HEK293 (cell line): Measurements from ENCODE around the gene CHI3L1.

Experiments
- CTCF ChIA-PET: fragments of 350-600 bp; formaldehyde crosslinking; extraction: SDS; loops from one replicate; lab custom pipeline; 2021; ENCODE audit warnings: antibody characterized with exemption; lab: Yijun Ruan, JAX
- POLR2A ChIA-PET: fragments of 300-600 bp; formaldehyde crosslinking; extraction: SDS; loops from one replicate; lab custom pipeline; 2020; ENCODE audit warnings: antibody characterized with exemption, inconsistent platforms; lab: Yijun Ruan, JAX
- H3K27ac ChIP-seq: fragments of 200-500 bp; sonication (Bioruptor generic); 2 replicates; pipeline ENCODE4 v1.5.1; 2014; ENCODE audit warnings: low read depth, low read length, control low read depth, inconsistent platforms; ENCODE audit errors: extremely low read depth
- H3K36me3 ChIP-seq, 2 experiments: fragments of 200-500 bp in 1 of 2; sonication (Bioruptor generic) in 1 of 2; 1 replicate in 1 of 2; 2 replicates in 1 of 2; pipeline ENCODE4 v1.5.1; 2014 to 2017; ENCODE audit warnings: inconsistent platforms in 2 of 2, low read length in 2 of 2; ENCODE audit not compliant: control insufficient read depth in 2 of 2, insufficient read depth in 1 of 2
- H3K4me1 ChIP-seq: fragments of 200-500 bp; sonication (Bioruptor generic); 2 replicates; pipeline ENCODE4 v1.5.1; 2014; ENCODE audit warnings: mild to moderate bottlenecking, low read length, inconsistent platforms; ENCODE audit not compliant: control insufficient read depth, insufficient read depth
- H3K4me3 ChIP-seq: 2 replicates; pipeline ENCODE4 v1.5.1; 2011; ENCODE audit warnings: low read depth, mild to moderate bottlenecking, control low read depth, low read length, moderate library complexity
- H3K9me3 ChIP-seq: fragments of 200-500 bp; sonication (Bioruptor generic); 2 replicates; pipeline ENCODE4 v1.5.1; 2014; ENCODE audit warnings: low read depth, low read length, inconsistent platforms; ENCODE audit not compliant: control insufficient read depth, insufficient read depth
- ATF2 ChIP-seq: fragments of 450-650 bp; formaldehyde crosslinking; IDR thresholded peaks from 2 replicates; pipeline ENCODE4 v1.5.1; 2016; ENCODE audit warnings: missing biosample characterization, missing genetic modification characterization, low read depth
- GFI1B ChIP-seq: fragments of 450-650 bp; formaldehyde crosslinking; IDR thresholded peaks from 2 replicates; pipeline ENCODE4 v1.5.1; 2016; ENCODE audit warnings: missing biosample characterization, missing genetic modification characterization
- HOXD13 ChIP-seq: sonication (generic); formaldehyde crosslinking; IDR thresholded peaks from 2 replicates; pipeline ENCODE4 v1.8.0; 2022; ENCODE audit warnings: missing genetic modification reagents, borderline replicate concordance
- IKZF3 ChIP-seq: fragments of 450-650 bp; IDR thresholded peaks from 2 replicates; pipeline ENCODE4 v1.5.0; 2018; ENCODE audit warnings: missing biosample characterization, mild to moderate bottlenecking, missing genetic modification characterization, moderate library complexity
- KLF1 ChIP-seq: fragments of 450-650 bp; formaldehyde crosslinking; IDR thresholded peaks from 2 replicates; pipeline ENCODE4 v1.5.1; 2016; ENCODE audit warnings: missing biosample characterization, missing genetic modification characterization
- PBX3 ChIP-seq: sonication (generic); formaldehyde crosslinking; IDR thresholded peaks from 2 replicates; pipeline ENCODE4 v1.8.1; 2022; ENCODE audit warnings: mild to moderate bottlenecking, moderate library complexity, missing genetic modification reagents
- PRDM10 ChIP-seq: fragments of 450-650 bp; formaldehyde crosslinking; IDR thresholded peaks from 2 replicates; pipeline ENCODE4 v1.5.1; 2016; ENCODE audit warnings: missing biosample characterization, missing genetic modification characterization
- RBAK ChIP-seq: fragments of 450-650 bp; formaldehyde crosslinking; IDR thresholded peaks from 2 replicates; pipeline ENCODE4 v1.5.1; 2016; ENCODE audit warnings: missing biosample characterization, missing genetic modification characterization
- REPIN1 ChIP-seq: fragments of 450-650 bp; formaldehyde crosslinking; IDR thresholded peaks from 2 replicates; pipeline ENCODE4 v1.5.1; 2017; ENCODE audit warnings: missing biosample characterization, missing genetic modification characterization, low read depth
- ZNF132 ChIP-seq: fragments of 450-650 bp; formaldehyde crosslinking; IDR thresholded peaks from 2 replicates; pipeline ENCODE4 v1.5.1; 2017; ENCODE audit warnings: missing biosample characterization, missing genetic modification characterization, borderline replicate concordance
- ZNF302 ChIP-seq: fragments of 450-650 bp; formaldehyde crosslinking; IDR thresholded peaks from 2 replicates; pipeline ENCODE4 v1.5.1; 2016; ENCODE audit warnings: missing biosample characterization, missing genetic modification characterization, low read depth
- ZNF350 ChIP-seq: fragments of 450-650 bp; formaldehyde crosslinking; IDR thresholded peaks from 2 replicates; pipeline ENCODE4 v1.5.0; 2017; ENCODE audit warnings: missing biosample characterization, mild to moderate bottlenecking, missing genetic modification characterization
- ZNF391 ChIP-seq: fragments of 450-650 bp; formaldehyde crosslinking; IDR thresholded peaks from 2 replicates; pipeline ENCODE4 v1.5.1; 2016; ENCODE audit warnings: low read depth, missing biosample characterization, missing genetic modification characterization, borderline replicate concordance
- ZNF544 ChIP-seq: fragments of 450-650 bp; formaldehyde crosslinking; IDR thresholded peaks from 2 replicates; pipeline ENCODE4 v1.5.0; 2017; ENCODE audit warnings: missing biosample characterization, missing genetic modification characterization
- ZNF558 ChIP-seq: fragments of 450-650 bp; formaldehyde crosslinking; IDR thresholded peaks from 2 replicates; pipeline ENCODE4 v1.5.1; 2016; ENCODE audit warnings: missing biosample characterization, missing genetic modification characterization
- ZNF629 ChIP-seq: fragments of 450-650 bp; formaldehyde crosslinking; IDR thresholded peaks from 2 replicates; pipeline ENCODE4 v1.5.1; 2017; ENCODE audit warnings: missing biosample characterization, missing genetic modification characterization
- ZNF658 ChIP-seq: fragments of 450-650 bp; formaldehyde crosslinking; IDR thresholded peaks from 2 replicates; pipeline ENCODE4; 2016; ENCODE audit warnings: missing biosample characterization, missing genetic modification characterization
- ZNF692 ChIP-seq: fragments of 450-650 bp; formaldehyde crosslinking; IDR thresholded peaks from 2 replicates; pipeline ENCODE4 v1.5.1; 2016; ENCODE audit warnings: missing biosample characterization, missing genetic modification characterization
- ZNF76 ChIP-seq: fragments of 450-650 bp; formaldehyde crosslinking; IDR thresholded peaks from 2 replicates; pipeline ENCODE4; 2016; ENCODE audit warnings: low read depth, missing biosample characterization, missing genetic modification characterization, borderline replicate concordance

CHI3L1 gene

GRCh38 chr1:203184467-203184866 is 2.0 kb downstream of the CHI3L1 start (continued):
- TF ChIP-seq PRDM10 (tag by site-specific recombination) (no peak), ZNF544 (tag by site-specific recombination) (no peak), ZNF629 (tag by site-specific recombination) (no peak), ZNF692 (tag by site-specific recombination) (no peak), ZNF132 (tag by site-specific recombination) (no peak)

GRCh38 chr1:203183828-203184227 is 2.7 kb downstream of the CHI3L1 start:
- CTCF ChIA-PET: interaction anchor here (3.3 kb wide), 1 partner anchor 11 kb away, joined by 20 read pairs; no protein-coding TSS in a partner anchor
- Histone ChIP-seq H3K9me3 (no peaks in the 10 kb centered on the region), H3K27ac (no peak overlapping the region), H3K4me3 (no peak overlapping the region), H3K4me1 (no peaks in the 10 kb centered on the region), H3K36me3 (no peaks in the 10 kb centered on the region)
- POLR2A ChIA-PET: no interaction called here
- TF ChIP-seq ZNF391 (tag by site-specific recombination): no peak
- no peak for TF ChIP-seq ZNF558
- TF ChIP-seq PBX3: no peak
- TF ChIP-seq IKZF3 (tag by site-specific recombination): no peak
- no peak for TF ChIP-seq ZNF350 (tag by site-specific recombination)
- no peak for TF ChIP-seq RBAK (tag by site-specific recombination)
- no peak for TF ChIP-seq GFI1B (tag by site-specific recombination)
- TF ChIP-seq ZNF76 (tag by site-specific recombination): no peak
- no peak for TF ChIP-seq REPIN1 (tag by site-specific recombination)
- TF ChIP-seq HOXD13 (CRISPR knock-in tag): no peak
- TF ChIP-seq ZNF302: no peak
- no peak for TF ChIP-seq KLF1 (tag by site-specific recombination)
- no peak for TF ChIP-seq ATF2
- no peak for TF ChIP-seq ZNF658
